ENCODE measurements around the gene TWNK.

DNA sequence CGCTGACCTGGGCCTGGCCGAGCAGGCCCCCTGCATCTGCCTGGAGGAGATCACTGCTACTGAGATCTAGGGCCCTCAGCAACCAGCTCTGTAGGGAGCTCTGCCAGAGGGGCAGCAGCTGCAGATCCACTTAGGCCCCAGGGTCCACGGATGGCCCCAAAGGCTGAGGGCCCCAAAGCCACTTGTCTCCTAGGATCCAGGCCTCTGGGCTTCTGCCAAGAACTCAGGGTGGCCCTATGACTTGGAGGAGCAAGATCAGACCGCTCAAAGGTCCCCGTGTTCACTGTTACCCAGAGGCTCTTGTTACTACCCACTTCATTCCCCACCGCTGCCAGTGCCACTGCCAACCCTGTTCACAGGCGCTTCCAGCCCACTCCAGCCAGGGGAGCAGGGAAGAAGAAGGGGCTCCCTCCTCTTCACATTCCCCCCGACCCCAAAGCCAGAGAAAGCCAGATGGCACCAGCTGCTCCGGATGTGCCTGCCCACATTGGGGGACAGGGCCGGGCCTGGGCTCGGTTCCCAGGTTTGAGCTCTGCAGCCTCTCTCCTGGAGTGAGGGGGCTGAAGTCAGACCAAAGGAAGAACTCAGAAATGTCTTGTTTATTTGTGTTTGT is 19.9 kb downstream of the TWNK start:
- TF ChIP-seq, protein P1, sequence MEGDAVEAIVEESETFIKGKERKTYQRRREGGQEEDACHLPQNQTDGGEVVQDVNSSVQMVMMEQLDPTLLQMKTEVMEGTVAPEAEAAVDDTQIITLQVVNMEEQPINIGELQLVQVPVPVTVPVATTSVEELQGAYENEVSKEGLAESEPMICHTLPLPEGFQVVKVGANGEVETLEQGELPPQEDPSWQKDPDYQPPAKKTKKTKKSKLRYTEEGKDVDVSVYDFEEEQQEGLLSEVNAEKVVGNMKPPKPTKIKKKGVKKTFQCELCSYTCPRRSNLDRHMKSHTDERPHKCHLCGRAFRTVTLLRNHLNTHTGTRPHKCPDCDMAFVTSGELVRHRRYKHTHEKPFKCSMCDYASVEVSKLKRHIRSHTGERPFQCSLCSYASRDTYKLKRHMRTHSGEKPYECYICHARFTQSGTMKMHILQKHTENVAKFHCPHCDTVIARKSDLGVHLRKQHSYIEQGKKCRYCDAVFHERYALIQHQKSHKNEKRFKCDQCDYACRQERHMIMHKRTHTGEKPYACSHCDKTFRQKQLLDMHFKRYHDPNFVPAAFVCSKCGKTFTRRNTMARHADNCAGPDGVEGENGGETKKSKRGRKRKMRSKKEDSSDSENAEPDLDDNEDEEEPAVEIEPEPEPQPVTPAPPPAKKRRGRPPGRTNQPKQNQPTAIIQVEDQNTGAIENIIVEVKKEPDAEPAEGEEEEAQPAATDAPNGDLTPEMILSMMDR (IDR thresholded peaks at IDR 0.05; ENCODE audit: insufficient read depth, low read length), result no peak
- TF ChIP-seq, protein P2, sequence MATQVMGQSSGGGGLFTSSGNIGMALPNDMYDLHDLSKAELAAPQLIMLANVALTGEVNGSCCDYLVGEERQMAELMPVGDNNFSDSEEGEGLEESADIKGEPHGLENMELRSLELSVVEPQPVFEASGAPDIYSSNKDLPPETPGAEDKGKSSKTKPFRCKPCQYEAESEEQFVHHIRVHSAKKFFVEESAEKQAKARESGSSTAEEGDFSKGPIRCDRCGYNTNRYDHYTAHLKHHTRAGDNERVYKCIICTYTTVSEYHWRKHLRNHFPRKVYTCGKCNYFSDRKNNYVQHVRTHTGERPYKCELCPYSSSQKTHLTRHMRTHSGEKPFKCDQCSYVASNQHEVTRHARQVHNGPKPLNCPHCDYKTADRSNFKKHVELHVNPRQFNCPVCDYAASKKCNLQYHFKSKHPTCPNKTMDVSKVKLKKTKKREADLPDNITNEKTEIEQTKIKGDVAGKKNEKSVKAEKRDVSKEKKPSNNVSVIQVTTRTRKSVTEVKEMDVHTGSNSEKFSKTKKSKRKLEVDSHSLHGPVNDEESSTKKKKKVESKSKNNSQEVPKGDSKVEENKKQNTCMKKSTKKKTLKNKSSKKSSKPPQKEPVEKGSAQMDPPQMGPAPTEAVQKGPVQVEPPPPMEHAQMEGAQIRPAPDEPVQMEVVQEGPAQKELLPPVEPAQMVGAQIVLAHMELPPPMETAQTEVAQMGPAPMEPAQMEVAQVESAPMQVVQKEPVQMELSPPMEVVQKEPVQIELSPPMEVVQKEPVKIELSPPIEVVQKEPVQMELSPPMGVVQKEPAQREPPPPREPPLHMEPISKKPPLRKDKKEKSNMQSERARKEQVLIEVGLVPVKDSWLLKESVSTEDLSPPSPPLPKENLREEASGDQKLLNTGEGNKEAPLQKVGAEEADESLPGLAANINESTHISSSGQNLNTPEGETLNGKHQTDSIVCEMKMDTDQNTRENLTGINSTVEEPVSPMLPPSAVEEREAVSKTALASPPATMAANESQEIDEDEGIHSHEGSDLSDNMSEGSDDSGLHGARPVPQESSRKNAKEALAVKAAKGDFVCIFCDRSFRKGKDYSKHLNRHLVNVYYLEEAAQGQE (IDR thresholded peaks at IDR 0.05; ENCODE audit: insufficient replicate concordance, low read depth), result no peak
- TF ChIP-seq POLR2AphosphoS5 (IDR thresholded peaks at IDR 0.05; ENCODE audit: low read depth), result no peak
- no peak for TF ChIP-seq GABPA (IDR thresholded peaks at IDR 0.05; ENCODE audit: low read depth)
- no peak for TF ChIP-seq SPI1 (IDR thresholded peaks at IDR 0.05; ENCODE audit: borderline replicate concordance, low read depth)

Measured in HL-60 (cell line).